Measurements from ENCODE around the gene CDKL1. TPM values are rescaled to one million over a fixed set of nuclear protein-coding genes. Genes with fewer than 3 reads are reported as not detected.

CDKL1 gene
- polyA plus RNA-seq, 3 donors: 1.2 to 2.5 (median 1.3) TPM

DNA sequence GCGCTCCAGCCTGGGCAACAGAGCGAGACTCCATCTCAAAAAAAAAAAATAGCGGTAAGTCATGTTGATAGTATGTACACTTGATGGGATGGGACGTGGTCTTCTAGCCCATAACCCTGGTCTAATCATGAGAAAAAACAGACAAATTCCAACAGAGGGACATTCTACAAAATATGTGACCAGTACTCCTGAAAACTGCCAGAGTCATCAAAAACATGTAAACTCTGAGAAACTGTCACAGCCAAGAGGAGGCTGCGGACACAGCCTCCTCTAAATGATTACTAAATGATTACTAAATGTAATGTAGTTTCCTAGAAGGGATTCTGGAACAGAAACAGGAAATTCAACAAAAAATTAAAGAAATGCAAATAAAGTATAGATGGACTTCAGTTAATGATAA lies 20.9 kb downstream of the CDKL1 start:
- no peaks in the 10 kb centered on the region for H3K4me1 ChIP-seq (ENCODE audit: control insufficient read depth in 1 of 2, insufficient read depth in 2 of 2, low read length in 2 of 2)
- H3K9ac ChIP-seq (ENCODE audit: insufficient read depth, low read length, poor library complexity, severe bottlenecking): no peak overlapping the region
- no peaks in the 10 kb centered on the region for H3K27me3 ChIP-seq (ENCODE audit: control insufficient read depth in 2 of 2, insufficient read depth in 2 of 2, low read length in 2 of 2)
- H3K79me2 ChIP-seq (ENCODE audit: insufficient read depth, low read length): no peaks in the 10 kb centered on the region
- Mint-ChIP-seq H3K4me1 (peaks cover 7% of the 10 kb centered on the region), H3K9me3 (peaks cover 0 to 1% (median 0%) of the 10 kb centered on the region in 7 donors), H3K27me3 (ENCODE audit: low read depth in 3 of 3) (peaks cover 0 to 5% (median 2%) of the 10 kb centered on the region in 3 donors), H3K4me3 (no peak overlapping the region), H3K27ac (no peak overlapping the region), H3K36me3 (no peaks in the 10 kb centered on the region)
- no CpG with 5 or more reads among the region's 5 CpGs for WGBS (ENCODE audit: insufficient coverage)
- no peak overlapping the region for H2AFZ ChIP-seq (ENCODE audit: insufficient read depth, low read depth, low read length, poor library complexity, severe bottlenecking)
- DNase-seq: no peak
- H4K20me1 ChIP-seq (ENCODE audit: insufficient read depth, low read length): no peaks in the 10 kb centered on the region
- no peak overlapping the region for H3K4me2 ChIP-seq (replicated peaks; ENCODE audit: extremely low read depth, low read length, poor library complexity, severe bottlenecking)
- H3K4me3 ChIP-seq (replicated peaks in 1 of 3; ENCODE audit: low read depth in 2 of 3, low read length in 3 of 3): no peak overlapping the region
- H3K9me3 ChIP-seq (replicated peaks in 1 of 2; ENCODE audit: control insufficient read depth in 1 of 2, insufficient read depth in 1 of 2, low read length in 2 of 2): no peaks in the 10 kb centered on the region
- TF ChIP-seq, protein P1, sequence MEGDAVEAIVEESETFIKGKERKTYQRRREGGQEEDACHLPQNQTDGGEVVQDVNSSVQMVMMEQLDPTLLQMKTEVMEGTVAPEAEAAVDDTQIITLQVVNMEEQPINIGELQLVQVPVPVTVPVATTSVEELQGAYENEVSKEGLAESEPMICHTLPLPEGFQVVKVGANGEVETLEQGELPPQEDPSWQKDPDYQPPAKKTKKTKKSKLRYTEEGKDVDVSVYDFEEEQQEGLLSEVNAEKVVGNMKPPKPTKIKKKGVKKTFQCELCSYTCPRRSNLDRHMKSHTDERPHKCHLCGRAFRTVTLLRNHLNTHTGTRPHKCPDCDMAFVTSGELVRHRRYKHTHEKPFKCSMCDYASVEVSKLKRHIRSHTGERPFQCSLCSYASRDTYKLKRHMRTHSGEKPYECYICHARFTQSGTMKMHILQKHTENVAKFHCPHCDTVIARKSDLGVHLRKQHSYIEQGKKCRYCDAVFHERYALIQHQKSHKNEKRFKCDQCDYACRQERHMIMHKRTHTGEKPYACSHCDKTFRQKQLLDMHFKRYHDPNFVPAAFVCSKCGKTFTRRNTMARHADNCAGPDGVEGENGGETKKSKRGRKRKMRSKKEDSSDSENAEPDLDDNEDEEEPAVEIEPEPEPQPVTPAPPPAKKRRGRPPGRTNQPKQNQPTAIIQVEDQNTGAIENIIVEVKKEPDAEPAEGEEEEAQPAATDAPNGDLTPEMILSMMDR (IDR thresholded peaks at IDR 0.05): no peak
- no peaks in the 10 kb centered on the region for H3K36me3 ChIP-seq (replicated peaks in 1 of 2; ENCODE audit: control insufficient read depth in 1 of 2, insufficient read depth in 2 of 2, low read length in 2 of 2)
- no peak overlapping the region for H3K27ac ChIP-seq (ENCODE audit: low read depth in 1 of 2, low read length in 2 of 2)
- intact Hi-C loops (cut with micrococcal nuclease): no loop called here

DNA sequence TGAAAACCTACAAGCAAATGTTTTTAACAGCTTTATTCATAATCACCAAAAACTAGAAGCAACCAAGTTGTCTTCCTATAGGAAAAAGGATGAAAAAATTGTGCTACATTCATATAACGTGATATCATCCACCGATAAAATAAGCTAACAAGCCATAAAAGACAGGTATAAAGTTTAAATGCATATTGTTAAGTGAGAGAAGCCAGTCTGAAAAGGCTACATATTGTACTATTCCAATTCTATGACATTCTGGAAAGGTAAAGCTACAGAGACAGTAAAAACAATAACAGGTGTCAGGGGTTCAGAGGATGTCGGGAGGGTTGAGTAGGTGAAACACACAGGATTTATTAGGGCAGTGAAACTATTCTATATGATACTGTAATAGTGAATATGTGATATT lies 22.7 kb downstream of the CDKL1 start:
- H2AFZ ChIP-seq (ENCODE audit: insufficient read depth, low read depth, low read length, poor library complexity, severe bottlenecking): no peak overlapping the region
- intact Hi-C loops (cut with micrococcal nuclease): no loop called here
- H3K4me2 ChIP-seq (replicated peaks; ENCODE audit: extremely low read depth, low read length, poor library complexity, severe bottlenecking): no peak overlapping the region
- Mint-ChIP-seq H3K27me3 (ENCODE audit: low read depth in 3 of 3) (peaks cover 0 to 6% (median 2%) of the 10 kb centered on the region in 3 donors), H3K4me3 (no peak overlapping the region), H3K9me3 (peaks cover 0 to 5% (median 0%) of the 10 kb centered on the region in 7 donors), H3K36me3 (no peaks in the 10 kb centered on the region), H3K27ac (no peak overlapping the region), H3K4me1 (peaks cover 7% of the 10 kb centered on the region)
- H3K9me3 ChIP-seq (replicated peaks in 1 of 2; ENCODE audit: control insufficient read depth in 1 of 2, insufficient read depth in 1 of 2, low read length in 2 of 2): no peaks in the 10 kb centered on the region
- H3K36me3 ChIP-seq (replicated peaks in 1 of 2; ENCODE audit: control insufficient read depth in 1 of 2, insufficient read depth in 2 of 2, low read length in 2 of 2): no peaks in the 10 kb centered on the region
- no peaks in the 10 kb centered on the region for H4K20me1 ChIP-seq (ENCODE audit: insufficient read depth, low read length)
- no peak overlapping the region for H3K27ac ChIP-seq (ENCODE audit: low read depth in 1 of 2, low read length in 2 of 2)
- no peak overlapping the region for H3K4me3 ChIP-seq (replicated peaks in 1 of 3; ENCODE audit: low read depth in 2 of 3, low read length in 3 of 3)
- H3K27me3 ChIP-seq (ENCODE audit: control insufficient read depth in 2 of 2, insufficient read depth in 2 of 2, low read length in 2 of 2): no peaks in the 10 kb centered on the region
- TF ChIP-seq, protein P1 (IDR thresholded peaks at IDR 0.05): no peak
- no peak for DNase-seq
- H3K4me1 ChIP-seq (ENCODE audit: control insufficient read depth in 1 of 2, insufficient read depth in 2 of 2, low read length in 2 of 2): no peaks in the 10 kb centered on the region
- H3K9ac ChIP-seq (ENCODE audit: insufficient read depth, low read length, poor library complexity, severe bottlenecking): no peak overlapping the region
- WGBS (ENCODE audit: insufficient coverage): no CpG with 5 or more reads among the region's 3 CpGs
- no peaks in the 10 kb centered on the region for H3K79me2 ChIP-seq (ENCODE audit: insufficient read depth, low read length)
